Measurements from ENCODE around the gene ART5.

Gene ART5

GRCh38 chr11:3642071-3642951, 519 bp upstream of the ART5 start:
- H3K4me3 ChIP-seq (ENCODE audit: low read length): peak overlapping the region; percentile 57
- DNase-seq (ENCODE audit: low read depth): peak; percentile 61
- no peak for TF ChIP-seq CTCF (conservative IDR thresholded peaks at IDR 0.05; ENCODE audit: low read length)

- no peak for DNase-seq (ENCODE audit: low read depth)
- TF ChIP-seq CTCF (conservative IDR thresholded peaks at IDR 0.05; ENCODE audit: low read length): no peak
- no peak overlapping the region for H3K4me3 ChIP-seq (ENCODE audit: low read length)
Measured at GRCh38 chr11:3641191-3641590, 601 bp downstream of the ART5 start.

- DNase-seq (ENCODE audit: low read depth): no peak
- no peak overlapping the region for H3K4me3 ChIP-seq (ENCODE audit: low read length)
- TF ChIP-seq CTCF (conservative IDR thresholded peaks at IDR 0.05; ENCODE audit: low read length): no peak
Measured at GRCh38 chr11:3639841-3640240, 2.0 kb downstream of the ART5 start.

- no peak for DNase-seq (ENCODE audit: low read depth)
- no peak for TF ChIP-seq CTCF (conservative IDR thresholded peaks at IDR 0.05; ENCODE audit: low read length)
- H3K4me3 ChIP-seq (ENCODE audit: low read length): no peak overlapping the region
Measured at GRCh38 chr11:3638513-3638912, 3.3 kb downstream of the ART5 start.

DNA sequence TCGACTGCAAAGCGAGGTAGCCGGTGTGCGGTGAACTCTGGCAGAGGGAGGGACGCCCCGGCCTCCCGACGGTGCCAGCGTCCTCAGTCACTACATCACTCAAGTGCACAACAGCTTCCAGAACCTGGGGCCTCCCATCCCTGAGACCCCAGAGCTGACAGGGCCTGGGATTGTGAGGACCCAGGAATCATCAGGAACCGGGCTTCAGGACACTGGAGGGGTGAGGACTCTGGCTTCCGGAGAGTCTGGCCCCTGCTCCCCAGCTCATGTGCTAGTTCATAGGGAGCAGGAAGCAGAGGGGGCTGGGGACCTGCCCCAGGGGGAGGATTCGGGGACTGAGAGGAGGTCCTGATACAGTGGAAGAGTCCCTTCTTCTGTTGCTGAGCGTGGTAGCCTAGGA, 4.6 kb downstream of the ART5 start:
- DNase-seq (ENCODE audit: low read depth): no peak
- TF ChIP-seq CTCF (conservative IDR thresholded peaks at IDR 0.05; ENCODE audit: low read length): no peak
- no peak overlapping the region for H3K4me3 ChIP-seq (ENCODE audit: low read length)

GRCh38 chr11:3635641-3636375, 6.0 kb downstream of the ART5 start:
- no peak for DNase-seq (ENCODE audit: low read depth)
- TF ChIP-seq CTCF (conservative IDR thresholded peaks at IDR 0.05; ENCODE audit: low read length): no peak

More at GRCh38 chr11:3635641-3636375, 6.0 kb downstream of the ART5 start:
- no peak overlapping the region for H3K4me3 ChIP-seq (ENCODE audit: low read length)
